B cell (primary cell): ENCODE measurements around the gene HECTD1. TPM values are rescaled to one million over a fixed set of nuclear protein-coding genes. Genes with fewer than 3 reads are reported as not detected.
A peak's percentile ranks its signal among the peaks of the same experiment; 100 is the strongest.

Experiments
- ATAC-seq: fragments of 200-7000 bp; cut with Tn5 transposase; one replicate; pipeline ENCODE4 v1.10.0; 2021; ENCODE audit warnings: low read depth, mild to moderate bottlenecking, moderate number of reproducible peaks, moderate library complexity
- CTCF ChIA-PET: fragments of 350-600 bp; sonication (Branson Sonifier 250); formaldehyde crosslinking; loops from one replicate; lab custom pipeline; 2021; ENCODE audit warnings: antibody characterized with exemption, inconsistent platforms; lab: Charles Lee
- POLR2A ChIA-PET: fragments of 350-600 bp; sonication (Branson Sonifier 250); formaldehyde crosslinking; loops from one replicate; lab custom pipeline; 2021; ENCODE audit warnings: antibody characterized with exemption; lab: Charles Lee
- DNase-seq: peaks from one replicate; pipeline ENCODE4 v3.0.0; 2013
- H2AFZ ChIP-seq: 2 replicates; pipeline ENCODE4 v1.6.1; 2012; ENCODE audit warnings: mild to moderate bottlenecking, low read depth, low read length; ENCODE audit not compliant: insufficient read depth, poor library complexity, severe bottlenecking
- H3K27ac ChIP-seq, 2 donors: 1 replicate in 1 of 2; 2 replicates in 1 of 2; pipeline ENCODE4 v1.5.1; 2012 to 2013; ENCODE audit warnings: low read length in 2 of 2, mild to moderate bottlenecking in 2 of 2, moderate library complexity in 1 of 2
- H3K27me3 ChIP-seq, 4 experiments: fragments of 200-600 bp in 1 of 4; sonication (generic) in 1 of 4; replicated peaks in 1 of 4; 1 replicate in 2 of 4; 2 replicates in 2 of 4; pipeline versions ENCODE4 v1.6.1 to v1.7.0; 2013 to 2016; ENCODE audit warnings: low read length in 3 of 4, mild to moderate bottlenecking in 2 of 4, mixed read lengths in 1 of 4, moderate library complexity in 1 of 4; ENCODE audit not compliant: insufficient read depth in 4 of 4, control insufficient read depth in 3 of 4; ENCODE audit errors: control extremely low read depth in 1 of 4
- H3K36me3 ChIP-seq, 2 experiments: replicated peaks in 1 of 2; 1 replicate in 1 of 2; 2 replicates in 1 of 2; pipeline versions ENCODE4 v1.6.1 to v1.7.1; 2013; ENCODE audit warnings: low read length in 1 of 2; ENCODE audit not compliant: insufficient read depth in 2 of 2, control insufficient read depth in 1 of 2; ENCODE audit errors: control extremely low read depth in 1 of 2, extremely low read depth in 1 of 2
- H3K4me1 ChIP-seq, 2 donors: fragments of 200-600 bp in 1 of 2; sonication (generic) in 1 of 2; 1 replicate in 1 of 2; 2 replicates in 1 of 2; pipeline versions ENCODE4 v1.5.1 to v1.6.1; 2013 to 2017; ENCODE audit warnings: low read length in 2 of 2; ENCODE audit not compliant: control insufficient read depth in 2 of 2, insufficient read depth in 2 of 2
- H3K4me2 ChIP-seq: replicated peaks from 2 replicates; pipeline ENCODE3; 2012; ENCODE audit warnings: mild to moderate bottlenecking, low read depth, low read length; ENCODE audit not compliant: poor library complexity, severe bottlenecking
- H3K4me3 ChIP-seq, 5 experiments: fragments of 200-600 bp in 1 of 5; sonication (generic) in 1 of 5; 1 replicate in 3 of 5; 2 replicates in 2 of 5; pipeline versions ENCODE4 v1.5.1 to v1.7.0; 2011 to 2016; ENCODE audit warnings: low read length in 4 of 5, mild to moderate bottlenecking in 4 of 5, low read depth in 2 of 5, control low read depth in 1 of 5, moderate library complexity in 1 of 5; ENCODE audit not compliant: insufficient read depth in 1 of 5; ENCODE audit errors: control extremely low read depth in 1 of 5, extremely low read depth in 1 of 5
- H3K79me2 ChIP-seq: fragments of 200-600 bp; sonication (generic); one replicate; pipeline ENCODE4 v1.6.0; 2016; ENCODE audit warnings: low read length; ENCODE audit not compliant: control insufficient read depth, insufficient read depth
- H3K9ac ChIP-seq: fragments of 200-600 bp; sonication (generic); 2 replicates; pipeline ENCODE4 v1.6.1; 2017; ENCODE audit warnings: mild to moderate bottlenecking, low read length, moderate library complexity
- H3K9me3 ChIP-seq, 3 donors: one replicate each; pipeline versions ENCODE4 v1.6.1 to v1.7.1; 2013; ENCODE audit warnings: low read length in 2 of 3; ENCODE audit not compliant: control insufficient read depth in 2 of 3, insufficient read depth in 1 of 3; ENCODE audit errors: control extremely low read depth in 1 of 3
- H4K20me1 ChIP-seq: 2 replicates; pipeline ENCODE4 v1.6.0; 2012; ENCODE audit warnings: mild to moderate bottlenecking, low read length; ENCODE audit not compliant: insufficient read depth, control insufficient read depth, poor library complexity, severe bottlenecking
- H3K27ac Mint-ChIP-seq: one replicate; pipeline ENCODE4 v1.8.0; 2021; ENCODE audit warnings: mixed read lengths
- H3K27me3 Mint-ChIP-seq: one replicate; pipeline ENCODE4 v1.8.0; 2021; ENCODE audit warnings: mixed read lengths
- H3K4me1 Mint-ChIP-seq: one replicate; pipeline ENCODE4 v1.8.0; 2021; ENCODE audit warnings: mixed read lengths
- H3K4me3 Mint-ChIP-seq: one replicate; pipeline ENCODE4 v1.8.0; 2021; ENCODE audit warnings: mixed read lengths
- H3K9me3 Mint-ChIP-seq: one replicate; pipeline ENCODE4 v1.8.0; 2022; ENCODE audit warnings: mixed read lengths; ENCODE audit not compliant: insufficient read depth
- EZH2 ChIP-seq: IDR thresholded peaks from 2 replicates; pipeline ENCODE4 v1.6.1; 2012; ENCODE audit warnings: borderline replicate concordance, low read depth, mild to moderate bottlenecking, moderate library complexity, low read length; ENCODE audit not compliant: insufficient read depth, poor library complexity, severe bottlenecking
- WGBS: methylation state at CpG from one replicate; pipeline ENCODE4 v1.1.5; 2013; ENCODE audit warnings: missing lambda C conversion rate; ENCODE audit not compliant: insufficient coverage; 5-methylcytosine and 5-hydroxymethylcytosine counted together
- intact Hi-C: fragments of 100-400 bp; cut with micrococcal nuclease; formaldehyde crosslinking; loops from one replicate; pipeline ENCODE4 v1.10.0; 2022
- polyA minus RNA-seq: library from RNA; depleted of rRNA, polyadenylated mRNA; stranded (reverse); fragments of >200 nt; gene quantifications from 2 replicates; pipeline ENCODE4 v1.2.3, GENCODE V29; 2012
- polyA plus RNA-seq: library from polyadenylated mRNA; depleted of rRNA; stranded (reverse); fragments of >200 nt; gene quantifications from 2 replicates; pipeline ENCODE4 v1.2.3, GENCODE V29; 2012
- total RNA-seq, 2 donors: library from RNA; stranded (reverse); fragments of 120-200 nt in 1 of 2; gene quantifications; 1 replicate in 1 of 2; 2 replicates in 1 of 2; pipeline versions ENCODE4 v1.2.3 to v1.2.4, GENCODE V29; 2013 to 2022
- TF ChIP-seq, protein P1 (sequence below): fragments of 200-600 bp; IDR thresholded peaks from one replicate; pipeline ENCODE4 v1.8.0; 2022; ENCODE audit warnings: antibody characterized with exemption, mild to moderate bottlenecking

HECTD1 gene
- total RNA-seq (184 and 199 TPM in 2 replicates), polyA plus RNA-seq (63.1 and 96.6 TPM in 2 replicates), polyA minus RNA-seq (93.6 and 126 TPM in 2 replicates)
- 147 TPM for total RNA-seq (2013)

DNA sequence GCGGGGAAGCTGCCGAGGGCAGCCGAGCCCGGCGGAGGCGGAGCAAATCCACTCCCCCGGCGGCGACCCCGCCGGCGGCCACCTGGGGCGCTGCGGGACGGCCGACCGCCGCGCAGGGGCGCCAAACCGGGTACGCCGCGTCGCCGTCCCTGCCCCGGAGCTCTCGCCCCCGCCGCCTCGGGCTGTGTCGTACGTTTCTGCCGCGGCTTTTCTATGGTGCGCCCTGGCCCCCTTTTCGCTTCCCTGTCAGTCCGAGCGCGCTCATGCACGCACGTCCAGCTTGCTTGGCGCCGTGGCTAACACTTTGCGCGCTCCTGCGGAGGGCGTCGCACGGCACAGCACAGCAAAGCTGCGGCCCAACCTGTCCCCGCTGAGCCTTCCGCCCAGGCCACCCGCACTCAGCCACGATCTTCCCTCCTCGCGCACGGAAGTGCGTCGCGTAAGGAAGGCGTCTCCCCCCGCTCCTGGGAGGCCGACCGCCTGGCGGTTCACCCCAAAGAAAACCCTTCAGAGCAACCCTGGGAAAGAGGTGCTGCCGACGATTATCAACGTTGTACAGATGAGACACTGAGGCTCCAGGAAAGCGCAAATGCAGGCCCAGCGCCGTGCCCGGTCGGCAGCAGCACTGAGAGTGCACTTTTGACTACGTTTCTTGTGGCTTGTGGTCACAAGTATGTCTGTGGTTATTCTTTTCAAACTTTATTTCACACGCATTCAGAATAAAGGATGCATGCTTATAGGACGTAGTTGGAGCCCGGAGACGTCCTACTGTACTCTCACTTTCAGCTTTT, at the start of gene HECTD1:
TSS of gene HECTD1 (minus strand) at position 39 of the 791 bp plus-strand sequence. CDS start 1,857 bp downstream, outside the sequence.
- peaks cover 37% of the 10 kb centered on the region for H3K4me1 Mint-ChIP-seq
- 0% methylated on average over 71 of the region's 79 CpGs for WGBS

More for the DNA sequence above, at the start of gene HECTD1:
- Histone ChIP-seq H3K9ac (peak within 1 kb of the TSS; percentile 91), H3K9me3 (no peaks in the 10 kb centered on the region), H3K36me3 (peaks cover 0 to 2% of the 10 kb centered on the region in 2 experiments), H3K27ac (peak within 1 kb of the TSS; percentile 94 to 97), H3K27me3 (no peaks in the 10 kb centered on the region), H3K4me2 (peak within 1 kb of the TSS; percentile 89), H2AFZ (peak within 1 kb of the TSS; percentile 93), H3K79me2 (peaks cover 38% of the 10 kb centered on the region), H4K20me1 (peaks cover 8% of the 10 kb centered on the region), H3K4me3 (peak within 1 kb of the TSS; percentile 75 to 90 (median 83)), H3K4me1 (peaks cover 21 to 27% of the 10 kb centered on the region in 2 donors)
- H3K27ac Mint-ChIP-seq: peak within 1 kb of the TSS; percentile 99
- TF ChIP-seq, protein P1, sequence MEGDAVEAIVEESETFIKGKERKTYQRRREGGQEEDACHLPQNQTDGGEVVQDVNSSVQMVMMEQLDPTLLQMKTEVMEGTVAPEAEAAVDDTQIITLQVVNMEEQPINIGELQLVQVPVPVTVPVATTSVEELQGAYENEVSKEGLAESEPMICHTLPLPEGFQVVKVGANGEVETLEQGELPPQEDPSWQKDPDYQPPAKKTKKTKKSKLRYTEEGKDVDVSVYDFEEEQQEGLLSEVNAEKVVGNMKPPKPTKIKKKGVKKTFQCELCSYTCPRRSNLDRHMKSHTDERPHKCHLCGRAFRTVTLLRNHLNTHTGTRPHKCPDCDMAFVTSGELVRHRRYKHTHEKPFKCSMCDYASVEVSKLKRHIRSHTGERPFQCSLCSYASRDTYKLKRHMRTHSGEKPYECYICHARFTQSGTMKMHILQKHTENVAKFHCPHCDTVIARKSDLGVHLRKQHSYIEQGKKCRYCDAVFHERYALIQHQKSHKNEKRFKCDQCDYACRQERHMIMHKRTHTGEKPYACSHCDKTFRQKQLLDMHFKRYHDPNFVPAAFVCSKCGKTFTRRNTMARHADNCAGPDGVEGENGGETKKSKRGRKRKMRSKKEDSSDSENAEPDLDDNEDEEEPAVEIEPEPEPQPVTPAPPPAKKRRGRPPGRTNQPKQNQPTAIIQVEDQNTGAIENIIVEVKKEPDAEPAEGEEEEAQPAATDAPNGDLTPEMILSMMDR: peak; percentile 97
- TF ChIP-seq EZH2: no peak
- intact Hi-C loops: loop anchor here (1.0 to 5.0 kb wide), 7 partner anchors 148 to 994 kb away; partner anchors contain the start of genes DTD2, NUBPL, RNU6-7 and RNU6-8
- ChIA-PET CTCF (interaction anchor here (0.7 to 2.9 kb wide), 14 partner anchors 9 to 994 kb away, joined by 3 to 10 read pairs (median 4); partner anchors contain the start of genes AP4S1, RNU6-7, SCFD1 and STRN3), POLR2A (interaction anchor here (0.6 to 2.5 kb wide), 11 partner anchors 8 to 586 kb away, joined by 3 to 15 read pairs (median 3); partner anchors contain the start of genes AP4S1, DTD2, HEATR5A and STRN3)
- peak within 1 kb of the TSS; percentile 99 for H3K4me3 Mint-ChIP-seq
- H3K9me3 Mint-ChIP-seq: no peaks in the 10 kb centered on the region
- ATAC-seq: peak; percentile 83
- no peaks in the 10 kb centered on the region for H3K27me3 Mint-ChIP-seq
- peak; percentile 95 for DNase-seq
